ENCODE measurements around the gene GLT6D1.

GLT6D1 gene

GRCh38 chr9:135607401-135608293, 31.7 kb downstream of the GLT6D1 start:
- DNase-seq, result no peak

- no peak for DNase-seq
These were observed 32.5 kb downstream of the GLT6D1 start for GRCh38 chr9:135606885-135607259.

GRCh38 chr9:135605238-135605781, 34.0 kb downstream of the GLT6D1 start:
- no peak for DNase-seq

- DNase-seq, result no peak
These were observed 34.7 kb downstream of the GLT6D1 start for GRCh38 chr9:135604437-135605237.

GRCh38 chr9:135602789-135603481, 36.4 kb downstream of the GLT6D1 start:
- DNase-seq, result no peak

- no peak for DNase-seq
These were observed 37.4 kb downstream of the GLT6D1 start for GRCh38 chr9:135601988-135602387.

GRCh38 chr9:135600296-135600817, 39.0 kb downstream of the GLT6D1 start:
- no peak for DNase-seq

GRCh38 chr9:135596211-135596610, 43.1 kb downstream of the GLT6D1 start:
- no peak for DNase-seq

GRCh38 chr9:135592625-135593024, 46.7 kb downstream of the GLT6D1 start:
- no peak for DNase-seq

- DNase-seq, result no peak
These were observed 47.1 kb downstream of the GLT6D1 start for GRCh38 chr9:135592331-135592590.

- no peak for DNase-seq
These were observed 47.6 kb downstream of the GLT6D1 start for GRCh38 chr9:135591506-135592330.

GRCh38 chr9:135590486-135591079, 48.8 kb downstream of the GLT6D1 start:
- no peak for DNase-seq

GRCh38 chr9:135589596-135590485, 49.5 kb downstream of the GLT6D1 start:
- no peak for DNase-seq

- no peak for DNase-seq
These were observed 50.3 kb downstream of the GLT6D1 start for GRCh38 chr9:135588886-135589595.

GRCh38 chr9:135588371-135588770, 51.0 kb downstream of the GLT6D1 start:
- no peak for DNase-seq

GRCh38 chr9:135587658-135588057, 51.7 kb downstream of the GLT6D1 start:
- DNase-seq, result no peak

GRCh38 chr9:135586601-135587109, 52.7 kb downstream of the GLT6D1 start:
- no peak for DNase-seq

GRCh38 chr9:135584934-135585333, 54.4 kb downstream of the GLT6D1 start:
- DNase-seq, result no peak

- DNase-seq, result no peak
These were observed 55.0 kb downstream of the GLT6D1 start for GRCh38 chr9:135584371-135584770.

- no peak for DNase-seq
These were observed 55.7 kb downstream of the GLT6D1 start for GRCh38 chr9:135583688-135584011.

Measured in right hindlimb (tissue), 1 donor.